GM12801 (cell line): Measurements from ENCODE around the gene GADD45A.

Experiments
- TF ChIP-seq, protein P1 (sequence below): IDR thresholded peaks from one replicate; pipeline ENCODE4 v1.5.1; 2011; ENCODE audit warnings: control low read depth; ENCODE audit not compliant: insufficient read length; ENCODE audit errors: extremely low read depth

The GADD45A gene

DNA sequence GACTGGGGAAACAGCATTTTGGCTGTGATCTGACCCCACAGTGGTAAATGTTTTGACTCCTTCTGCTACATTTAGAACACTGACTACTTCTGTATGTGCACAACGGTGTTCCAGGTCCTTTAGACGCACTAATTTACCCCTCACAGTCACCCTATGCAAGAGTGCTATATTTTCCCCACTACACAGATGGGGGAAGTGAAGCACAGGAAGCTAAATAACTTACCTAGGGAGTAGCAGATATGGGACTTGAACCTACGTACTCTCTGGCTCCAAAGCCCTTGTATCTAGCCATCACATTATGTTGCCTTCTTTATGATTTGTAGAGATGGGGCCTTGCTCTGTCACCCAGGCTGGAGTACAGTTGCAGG lies 49.3 kb downstream of the GADD45A start:
- TF ChIP-seq, protein P1, sequence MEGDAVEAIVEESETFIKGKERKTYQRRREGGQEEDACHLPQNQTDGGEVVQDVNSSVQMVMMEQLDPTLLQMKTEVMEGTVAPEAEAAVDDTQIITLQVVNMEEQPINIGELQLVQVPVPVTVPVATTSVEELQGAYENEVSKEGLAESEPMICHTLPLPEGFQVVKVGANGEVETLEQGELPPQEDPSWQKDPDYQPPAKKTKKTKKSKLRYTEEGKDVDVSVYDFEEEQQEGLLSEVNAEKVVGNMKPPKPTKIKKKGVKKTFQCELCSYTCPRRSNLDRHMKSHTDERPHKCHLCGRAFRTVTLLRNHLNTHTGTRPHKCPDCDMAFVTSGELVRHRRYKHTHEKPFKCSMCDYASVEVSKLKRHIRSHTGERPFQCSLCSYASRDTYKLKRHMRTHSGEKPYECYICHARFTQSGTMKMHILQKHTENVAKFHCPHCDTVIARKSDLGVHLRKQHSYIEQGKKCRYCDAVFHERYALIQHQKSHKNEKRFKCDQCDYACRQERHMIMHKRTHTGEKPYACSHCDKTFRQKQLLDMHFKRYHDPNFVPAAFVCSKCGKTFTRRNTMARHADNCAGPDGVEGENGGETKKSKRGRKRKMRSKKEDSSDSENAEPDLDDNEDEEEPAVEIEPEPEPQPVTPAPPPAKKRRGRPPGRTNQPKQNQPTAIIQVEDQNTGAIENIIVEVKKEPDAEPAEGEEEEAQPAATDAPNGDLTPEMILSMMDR, result no peak

DNA sequence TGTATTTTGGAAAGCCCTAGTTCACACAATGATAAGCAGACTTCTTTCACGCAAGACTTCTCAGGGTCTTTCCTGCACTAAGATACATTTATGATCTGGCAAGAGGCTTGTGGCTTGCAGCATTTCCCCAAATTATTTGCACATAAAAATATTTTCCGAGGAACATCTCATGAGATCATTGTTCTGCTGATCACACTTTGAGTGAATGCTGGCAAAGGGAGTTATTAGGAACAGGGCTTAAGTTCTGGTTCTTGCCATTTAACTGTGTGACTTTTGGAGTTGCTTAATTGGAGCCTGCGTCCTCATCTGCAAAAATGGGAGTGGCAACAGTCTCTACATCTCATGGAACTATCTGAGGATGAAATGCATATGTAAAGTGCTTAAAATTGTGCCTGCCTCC lies 50.2 kb downstream of the GADD45A start:
- TF ChIP-seq, protein P1, result no peak

DNA sequence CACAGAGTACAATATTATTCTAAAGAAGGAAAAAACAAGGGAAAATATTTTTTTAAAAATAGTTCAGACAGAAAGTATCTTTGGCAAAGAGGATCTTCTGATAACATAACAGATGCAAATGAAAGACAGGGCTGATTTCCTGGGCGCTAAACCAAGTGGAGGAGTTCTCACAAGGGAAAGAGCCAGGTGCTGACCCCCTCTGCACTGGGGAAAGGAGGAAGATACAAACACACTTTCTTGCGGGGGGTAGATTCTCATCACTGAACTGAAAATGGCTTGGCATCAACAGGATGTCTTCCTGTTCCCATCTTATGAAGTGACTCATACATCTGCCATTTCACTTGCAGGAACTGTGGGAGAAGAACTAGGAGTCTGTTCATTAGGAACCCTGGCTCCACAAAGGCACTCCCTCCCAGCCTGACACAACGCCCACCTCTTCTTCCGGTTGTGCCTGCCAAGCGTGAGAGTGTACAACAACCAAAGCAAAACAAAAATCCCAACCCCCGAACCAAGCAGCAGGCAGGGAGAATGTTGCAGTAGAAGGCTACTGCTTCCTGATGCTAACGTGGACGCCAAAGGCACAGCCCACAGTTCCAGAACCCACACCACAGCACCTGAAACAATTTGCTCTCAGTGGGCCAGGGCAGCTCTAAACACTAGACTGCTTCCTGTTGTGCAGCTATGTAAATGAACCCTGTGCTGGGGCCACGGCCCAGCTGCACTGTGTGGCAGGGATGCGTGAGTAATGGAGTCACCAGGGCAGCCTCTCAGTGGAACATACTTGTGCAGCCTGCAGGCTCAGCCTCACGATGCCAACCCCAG lies 51.0 kb downstream of the GADD45A start:
- TF ChIP-seq, protein P1, result no peak

DNA sequence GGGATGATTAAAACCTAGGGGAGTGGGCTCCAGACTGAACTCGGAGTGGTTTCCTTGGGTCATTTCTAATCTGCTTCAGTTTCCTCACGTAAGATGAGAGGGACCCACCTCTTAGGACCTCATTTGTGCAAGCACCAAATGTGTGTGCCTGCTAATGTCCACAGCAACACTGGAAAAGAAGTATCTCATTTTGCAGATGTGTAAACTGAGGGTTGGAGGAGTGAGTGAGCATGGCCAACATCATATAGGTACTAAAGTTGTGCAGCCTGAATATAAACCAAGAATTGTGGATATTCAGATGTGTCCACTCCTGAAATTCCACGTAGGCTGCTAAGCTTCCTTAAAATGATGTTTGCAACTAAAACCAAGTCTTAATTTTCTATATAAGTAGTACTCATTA lies 51.7 kb downstream of the GADD45A start:
- TF ChIP-seq, protein P1, result no peak

DNA sequence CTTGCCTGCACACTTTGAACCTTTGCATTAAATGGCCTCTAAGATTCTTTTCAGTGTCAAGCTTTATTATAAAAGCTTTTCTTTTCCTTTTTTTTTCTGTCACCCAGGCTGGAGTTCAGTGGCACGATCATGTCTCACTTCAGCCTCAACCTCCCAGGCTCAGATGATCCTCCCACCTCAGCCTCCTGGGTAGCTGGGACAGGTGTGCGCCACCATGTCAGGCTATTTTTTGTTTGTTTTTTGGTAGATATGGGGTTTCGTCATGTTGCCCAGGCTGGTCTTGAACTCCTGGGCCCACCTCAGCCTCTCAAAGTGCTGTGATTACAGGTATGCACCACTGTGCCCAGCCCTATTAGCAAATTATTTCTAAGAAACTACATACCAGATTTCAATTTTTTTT lies 52.9 kb downstream of the GADD45A start:
- TF ChIP-seq, protein P1, result no peak
